A549 (cell line): ENCODE measurements around the gene CYP2R1. TPM values are rescaled to one million over a fixed set of nuclear protein-coding genes. Genes with fewer than 3 reads are reported as not detected.

ENCODE experiments used
- ATAC-seq, 2 experiments: fragments of 200-7000 bp in 1 of 2; fragments of >200 bp in 1 of 2; cut with Nextera tagmentation in 1 of 2; cut with Tn5 transposase in 1 of 2; 3 replicates each; pipeline versions ENCODE4 v1.8.0 to v1.9.1; 2018 to 2020; ENCODE audit warnings: mild to moderate bottlenecking in 1 of 2, moderate library complexity in 1 of 2
- CTCF ChIA-PET: fragments of 300-600 bp; sonication (Branson Sonifier 250); formaldehyde crosslinking; extraction: SDS; loops from one replicate; lab custom pipeline; 2021; ENCODE audit warnings: antibody characterized with exemption, inconsistent platforms; lab: Yijun Ruan, JAX
- POLR2A ChIA-PET: fragments of 350-600 bp; formaldehyde crosslinking; extraction: SDS; loops from one replicate; lab custom pipeline; 2021; ENCODE audit warnings: antibody characterized with exemption, inconsistent platforms; lab: Yijun Ruan, JAX
- DNase-seq, 2 experiments: peaks; one replicate each; pipeline versions ENCODE4 v3.0.0 to v3.0.0-alpha.2; 2011 to 2016; ENCODE audit warnings: low read depth in 1 of 2, low spot score in 1 of 2
- FAIRE-seq: peaks from 2 replicates; lab custom pipeline; 2011; peaks lifted over from hg19 to GRCh38; lab: Jason Lieb, UNC
- H3K27ac ChIP-seq, 2 experiments: fragments of >200 bp; sonication (Bioruptor Twin); formaldehyde crosslinking; 3 replicates each; pipeline ENCODE4 v1.5.1; 2016 to 2017
- H3K4me1 ChIP-seq: fragments of >200 bp; sonication (Bioruptor Twin); formaldehyde crosslinking; 3 replicates; pipeline ENCODE4 v1.6.1; 2016
- H3K4me2 ChIP-seq: fragments of >200 bp; sonication (Bioruptor Twin); formaldehyde crosslinking; 3 replicates; pipeline ENCODE4 v1.6.1; 2016
- H3K4me3 ChIP-seq: fragments of >200 bp; sonication (Bioruptor Twin); formaldehyde crosslinking; 3 replicates; pipeline ENCODE4 v1.5.1; 2016
- H3K9me3 ChIP-seq: fragments of >200 bp; sonication (Bioruptor Twin); formaldehyde crosslinking; 3 replicates; pipeline ENCODE4 v1.6.1; 2016
- BCL3 ChIP-seq: fragments of >200 bp; sonication (Bioruptor Twin); formaldehyde crosslinking; IDR thresholded peaks from 3 replicates; pipeline ENCODE4 v1.6.1; 2016
- BHLHE40 ChIP-seq: IDR thresholded peaks from 2 replicates; pipeline ENCODE4 v1.6.1; 2012; ENCODE audit warnings: low read depth, low read length, inconsistent platforms
- CHD4 ChIP-seq: fragments of 200-600 bp; sonication (generic); IDR thresholded peaks from 2 replicates; pipeline ENCODE4 v1.6.1; 2016; ENCODE audit warnings: antibody characterized with exemption, mild to moderate bottlenecking, borderline replicate concordance
- E2F6 ChIP-seq: IDR thresholded peaks from 2 replicates; pipeline ENCODE4 v1.6.1; 2012; ENCODE audit warnings: low read depth, borderline replicate concordance
- EHF ChIP-seq: fragments of 250-450 bp; sonication (Bioruptor Pico); IDR thresholded peaks from 2 replicates; pipeline ENCODE4 v1.5.0; 2020; ENCODE audit warnings: mild to moderate bottlenecking
- FOSL2 ChIP-seq, 2 experiments: fragments of 450-650 bp in 1 of 2; fragments of >200 bp in 1 of 2; sonication (Bioruptor Twin) in 1 of 2; formaldehyde crosslinking; IDR thresholded peaks; 2 replicates each; pipeline versions ENCODE4 v1.5.0 to v1.6.1; 2016 to 2020; ENCODE audit warnings: mild to moderate bottlenecking in 1 of 2, moderate library complexity in 1 of 2
- FOXS1 ChIP-seq: fragments of 250-450 bp; sonication (Bioruptor Pico); IDR thresholded peaks from 2 replicates; pipeline ENCODE4 v1.5.0; 2020; ENCODE audit warnings: mild to moderate bottlenecking, moderate library complexity
- GATA3 ChIP-seq: IDR thresholded peaks from 2 replicates; pipeline ENCODE4 v1.6.1; 2012; ENCODE audit warnings: borderline replicate concordance
- HES2 ChIP-seq: fragments of >200 bp; sonication (Bioruptor Twin); formaldehyde crosslinking; IDR thresholded peaks from 2 replicates; pipeline ENCODE4 v1.6.1; 2016
- HEYL ChIP-seq: fragments of 250-450 bp; sonication (Bioruptor Pico); IDR thresholded peaks from 2 replicates; pipeline ENCODE4 v1.8.0; 2021; ENCODE audit warnings: mild to moderate bottlenecking, moderate library complexity
- HMGXB4 ChIP-seq: fragments of 250-450 bp; sonication (Bioruptor Pico); IDR thresholded peaks from 2 replicates; pipeline ENCODE4 v1.5.0; 2021; ENCODE audit warnings: mild to moderate bottlenecking, moderate library complexity, borderline replicate concordance
- HOXA7 ChIP-seq: fragments of 250-450 bp; sonication (Bioruptor Pico); IDR thresholded peaks from 2 replicates; pipeline ENCODE4 v1.5.0; 2020; ENCODE audit warnings: mild to moderate bottlenecking, moderate library complexity
- HOXB13 ChIP-seq: fragments of 250-450 bp; sonication (Bioruptor Pico); IDR thresholded peaks from 2 replicates; pipeline ENCODE4 v1.5.0; 2020; ENCODE audit warnings: low read depth, mild to moderate bottlenecking, moderate library complexity
- JUN ChIP-seq, 2 experiments: fragments of >200 bp; sonication (Bioruptor Twin); formaldehyde crosslinking; IDR thresholded peaks; 2 replicates in 1 of 2; 3 replicates in 1 of 2; pipeline ENCODE4 v1.6.1; 2016 to 2017
- JUNB ChIP-seq: fragments of >200 bp; sonication (Bioruptor Twin); formaldehyde crosslinking; IDR thresholded peaks from 2 replicates; pipeline ENCODE4 v1.6.1; 2016
- KDM1A ChIP-seq: fragments of 200-600 bp; sonication (generic); IDR thresholded peaks from 2 replicates; pipeline ENCODE4 v1.6.1; 2016; ENCODE audit warnings: low read depth, mild to moderate bottlenecking
- MYC ChIP-seq: IDR thresholded peaks from 2 replicates; pipeline ENCODE4 v1.6.1; 2012; ENCODE audit warnings: mild to moderate bottlenecking, inconsistent platforms, low read length, improper control_type of control experiment, borderline replicate concordance
- NFE2L2 ChIP-seq: fragments of 150-350 bp; conservative IDR thresholded peaks from 2 replicates; pipeline ENCODE4 v1.6.1; 2014; ENCODE audit warnings: low read length
- POLR2A ChIP-seq: IDR thresholded peaks from 2 replicates; pipeline ENCODE4 v1.6.1; 2012; ENCODE audit warnings: mild to moderate bottlenecking, low read length
- POLR2AphosphoS2 ChIP-seq: conservative IDR thresholded peaks from 2 replicates; pipeline ENCODE4 v1.6.1; 2012; ENCODE audit warnings: low read length, improper control_type of control experiment, inconsistent platforms
- RFX5 ChIP-seq: fragments of 450-650 bp; IDR thresholded peaks from 2 replicates; pipeline ENCODE4 v1.7.1; 2014; ENCODE audit warnings: antibody characterized with exemption, mild to moderate bottlenecking, moderate library complexity
- RNF2 ChIP-seq: fragments of 200-600 bp; sonication (generic); IDR thresholded peaks from 2 replicates; pipeline ENCODE4 v1.6.1; 2016; ENCODE audit warnings: low read depth, mild to moderate bottlenecking, antibody characterized with exemption, moderate library complexity, borderline replicate concordance
- SMC3 ChIP-seq: fragments of >200 bp; sonication (Bioruptor Twin); formaldehyde crosslinking; IDR thresholded peaks from 3 replicates; pipeline ENCODE4 v1.6.1; 2018; ENCODE audit warnings: inconsistent platforms
- SREBF2 ChIP-seq: fragments of 450-650 bp; IDR thresholded peaks from 2 replicates; pipeline ENCODE4 v1.6.1; 2014; ENCODE audit warnings: mild to moderate bottlenecking, moderate library complexity
- USF2 ChIP-seq: fragments of 450-650 bp; IDR thresholded peaks from 2 replicates; pipeline ENCODE4 v1.6.1; 2014; ENCODE audit warnings: antibody characterized with exemption
- ZFP36 ChIP-seq: fragments of 450-650 bp; IDR thresholded peaks from 2 replicates; pipeline ENCODE4 v1.6.1; 2014; ENCODE audit warnings: borderline replicate concordance; ENCODE audit not compliant: partially characterized antibody
- ZNF302 ChIP-seq: fragments of 250-450 bp; sonication (Bioruptor Pico); IDR thresholded peaks from 2 replicates; pipeline ENCODE4 v1.9.0; 2021; ENCODE audit warnings: inconsistent platforms, mild to moderate bottlenecking, moderate library complexity
- WGBS: methylation state at CpG from one replicate; pipeline ENCODE4 v1.1.6; 2017; ENCODE audit errors: missing lambda C conversion rate; 5-methylcytosine and 5-hydroxymethylcytosine counted together
- polyA plus RNA-seq, 4 experiments: library from polyadenylated mRNA; depleted of rRNA in 3 of 4; stranded (reverse); fragments of >200 nt; fragmentation: RNase III in 1 of 4; extraction: RNeasy Plus Mini Kit Qiagen cat#74134 plus additional on column Dnase treatment in 1 of 4; gene quantifications; 2 replicates in 3 of 4; 3 replicates in 1 of 4; pipeline ENCODE4 v1.2.3, GENCODE V29; 2011 to 2017
- TF ChIP-seq, protein P1 (sequence below): fragments of 150-350 bp; IDR thresholded peaks from 2 replicates; pipeline ENCODE4 v1.6.1; 2014; ENCODE audit warnings: low read depth, mild to moderate bottlenecking, low read length
- TF ChIP-seq, protein P2 (sequence below): fragments of 250-450 bp; sonication (Bioruptor Pico); IDR thresholded peaks from 2 replicates; pipeline ENCODE4 v1.5.0; 2020; ENCODE audit warnings: low read depth, mild to moderate bottlenecking, moderate library complexity
- TF ChIP-seq, protein P3 (sequence below): fragments of >200 bp; sonication (Bioruptor Twin); formaldehyde crosslinking; IDR thresholded peaks from 3 replicates; pipeline ENCODE4 v1.5.1; 2016

The CYP2R1 gene
- polyA plus RNA-seq, 2 of the 4 experiments (the other 2 are of a cell fraction) = 16.4 to 37.9 TPM

- Histone ChIP-seq H3K4me3 (peak overlapping the region; percentile 55), H3K4me2 (peak overlapping the region; percentile 68), H3K27ac (peak overlapping the region; percentile 73 to 91), H3K9me3 (no peaks in the 10 kb centered on the region), H3K4me1 (peaks cover 11% of the 10 kb centered on the region; the same call in 1 of the 3 replicates)
- under 1% methylated on average over 40 of the region's 67 CpGs for WGBS
- DNase-seq = peak; percentile 75 to 94
- ATAC-seq = peak; percentile 77 to 79
- POLR2A ChIA-PET = interaction anchor here (0.7 to 1.6 kb wide), 11 partner anchors 11 to 391 kb away, joined by 3 to 11 read pairs (median 4); partner anchors contain the start of genes PDE3B and PSMA1
- CTCF ChIA-PET = interaction anchor here (0.6 to 7.8 kb wide), 7 partner anchors 10 to 1870 kb away, joined by 3 to 124 read pairs (median 5); no protein-coding TSS in a partner anchor
- FAIRE-seq = no peak
- TF ChIP-seq KDM1A = no peak
- TF ChIP-seq FOXS1 (CRISPR knock-in tag) = no peak
- TF ChIP-seq SMC3 = no peak
- peak; percentile 49; the same call in 1 of the 2 replicates for TF ChIP-seq RFX5
- no peak for TF ChIP-seq JUNB
- TF ChIP-seq HMGXB4 (CRISPR knock-in tag) = no peak
- TF ChIP-seq BCL3 = peak; percentile 71; the same call in 1 of the 3 replicates
- no peak for TF ChIP-seq CHD4
- no peak; the same call in 1 of the 2 replicates for TF ChIP-seq GATA3
- TF ChIP-seq, protein P1, sequence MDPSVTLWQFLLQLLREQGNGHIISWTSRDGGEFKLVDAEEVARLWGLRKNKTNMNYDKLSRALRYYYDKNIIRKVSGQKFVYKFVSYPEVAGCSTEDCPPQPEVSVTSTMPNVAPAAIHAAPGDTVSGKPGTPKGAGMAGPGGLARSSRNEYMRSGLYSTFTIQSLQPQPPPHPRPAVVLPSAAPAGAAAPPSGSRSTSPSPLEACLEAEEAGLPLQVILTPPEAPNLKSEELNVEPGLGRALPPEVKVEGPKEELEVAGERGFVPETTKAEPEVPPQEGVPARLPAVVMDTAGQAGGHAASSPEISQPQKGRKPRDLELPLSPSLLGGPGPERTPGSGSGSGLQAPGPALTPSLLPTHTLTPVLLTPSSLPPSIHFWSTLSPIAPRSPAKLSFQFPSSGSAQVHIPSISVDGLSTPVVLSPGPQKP = no peak
- peak; percentile 98 for TF ChIP-seq E2F6
- TF ChIP-seq NFE2L2 = no peak
- TF ChIP-seq RNF2 = peak; percentile 55; the same call in 1 of the 2 replicates
- peak; percentile 28; the same call in 1 of the 2 replicates for TF ChIP-seq FOSL2 (IDR thresholded peaks at IDR 0.05)
- peak; percentile 81 for TF ChIP-seq FOSL2 (CRISPR knock-in tag; IDR thresholded peaks at IDR 0.05)
- TF ChIP-seq SREBF2 = no peak
- TF ChIP-seq POLR2AphosphoS2 = no peak
- TF ChIP-seq ZNF302 (CRISPR knock-in tag) = no peak
- no peak for TF ChIP-seq HOXA7 (CRISPR knock-in tag)
- peak; percentile 51 to 71; a peak in 2 of 5 replicates for TF ChIP-seq JUN (IDR thresholded peaks at IDR 0.05)
- TF ChIP-seq HOXB13 (CRISPR knock-in tag) = 0 out of 2 replicates have a peak, but pooled peaks have one; percentile 47
- TF ChIP-seq MYC = no peak; the same call in 1 of the 2 replicates
- TF ChIP-seq, protein P2, sequence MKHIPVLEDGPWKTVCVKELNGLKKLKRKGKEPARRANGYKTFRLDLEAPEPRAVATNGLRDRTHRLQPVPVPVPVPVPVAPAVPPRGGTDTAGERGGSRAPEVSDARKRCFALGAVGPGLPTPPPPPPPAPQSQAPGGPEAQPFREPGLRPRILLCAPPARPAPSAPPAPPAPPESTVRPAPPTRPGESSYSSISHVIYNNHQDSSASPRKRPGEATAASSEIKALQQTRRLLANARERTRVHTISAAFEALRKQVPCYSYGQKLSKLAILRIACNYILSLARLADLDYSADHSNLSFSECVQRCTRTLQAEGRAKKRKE (CRISPR knock-in tag) = no peak
- TF ChIP-seq BHLHE40 = no peak
- TF ChIP-seq HES2 = no peak
- no peak for TF ChIP-seq EHF (CRISPR knock-in tag)
- no peak for TF ChIP-seq HEYL (CRISPR knock-in tag)
- no peak for TF ChIP-seq ZFP36
- peak; percentile 17; the same call in 1 of the 2 replicates for TF ChIP-seq USF2
- TF ChIP-seq POLR2A = peak; percentile 96
- TF ChIP-seq, protein P3, sequence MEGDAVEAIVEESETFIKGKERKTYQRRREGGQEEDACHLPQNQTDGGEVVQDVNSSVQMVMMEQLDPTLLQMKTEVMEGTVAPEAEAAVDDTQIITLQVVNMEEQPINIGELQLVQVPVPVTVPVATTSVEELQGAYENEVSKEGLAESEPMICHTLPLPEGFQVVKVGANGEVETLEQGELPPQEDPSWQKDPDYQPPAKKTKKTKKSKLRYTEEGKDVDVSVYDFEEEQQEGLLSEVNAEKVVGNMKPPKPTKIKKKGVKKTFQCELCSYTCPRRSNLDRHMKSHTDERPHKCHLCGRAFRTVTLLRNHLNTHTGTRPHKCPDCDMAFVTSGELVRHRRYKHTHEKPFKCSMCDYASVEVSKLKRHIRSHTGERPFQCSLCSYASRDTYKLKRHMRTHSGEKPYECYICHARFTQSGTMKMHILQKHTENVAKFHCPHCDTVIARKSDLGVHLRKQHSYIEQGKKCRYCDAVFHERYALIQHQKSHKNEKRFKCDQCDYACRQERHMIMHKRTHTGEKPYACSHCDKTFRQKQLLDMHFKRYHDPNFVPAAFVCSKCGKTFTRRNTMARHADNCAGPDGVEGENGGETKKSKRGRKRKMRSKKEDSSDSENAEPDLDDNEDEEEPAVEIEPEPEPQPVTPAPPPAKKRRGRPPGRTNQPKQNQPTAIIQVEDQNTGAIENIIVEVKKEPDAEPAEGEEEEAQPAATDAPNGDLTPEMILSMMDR = no peak
Observed at GRCh38 chr11:14891143-14892035, 642 bp downstream of the CYP2R1 start.
